Skeletal muscle tissue (tissue), 4 donors: Measurements from ENCODE around the gene VAV2. TPM values are rescaled to one million over a fixed set of nuclear protein-coding genes. Genes with fewer than 3 reads are reported as not detected.

Experiments used
- H3K27ac ChIP-seq: one replicate; pipeline ENCODE4 v1.7.0; 2013; ENCODE audit warnings: mild to moderate bottlenecking, low read depth, low read length, inconsistent platforms
- H3K27me3 ChIP-seq, 3 donors: one replicate each; pipeline ENCODE4 v1.7.0; 2013; ENCODE audit warnings: low read length in 3 of 3; ENCODE audit not compliant: control insufficient read depth in 3 of 3, insufficient read depth in 3 of 3
- H3K36me3 ChIP-seq, 3 donors: one replicate each; pipeline ENCODE4 v1.7.0; 2013; ENCODE audit warnings: low read length in 3 of 3; ENCODE audit not compliant: control insufficient read depth in 3 of 3, insufficient read depth in 3 of 3
- H3K4me1 ChIP-seq, 3 donors: one replicate each; pipeline ENCODE4 v1.7.0; 2013; ENCODE audit warnings: low read length in 3 of 3, mild to moderate bottlenecking in 3 of 3; ENCODE audit not compliant: control insufficient read depth in 3 of 3, insufficient read depth in 3 of 3
- H3K4me3 ChIP-seq, 3 donors: one replicate each; pipeline ENCODE4 v1.7.0; 2013; ENCODE audit warnings: low read length in 3 of 3
- H3K9ac ChIP-seq, 3 donors: one replicate each; pipeline ENCODE4 v1.7.0; 2013; ENCODE audit warnings: low read length in 3 of 3, mild to moderate bottlenecking in 3 of 3, moderate library complexity in 2 of 3, low read depth in 1 of 3
- H3K9me3 ChIP-seq, 3 donors: one replicate each; pipeline ENCODE4 v1.7.0; 2013; ENCODE audit warnings: low read length in 3 of 3; ENCODE audit not compliant: control insufficient read depth in 3 of 3
- total RNA-seq: library from RNA; depleted of rRNA; stranded (reverse); fragments of >200 nt; gene quantifications from one replicate; pipeline ENCODE4 v1.2.3, GENCODE V29; 2014
- donor health status: Osteomylitis.

Gene VAV2
- total RNA-seq, 1 donor from 2014 or later: 9.9 TPM

DNA sequence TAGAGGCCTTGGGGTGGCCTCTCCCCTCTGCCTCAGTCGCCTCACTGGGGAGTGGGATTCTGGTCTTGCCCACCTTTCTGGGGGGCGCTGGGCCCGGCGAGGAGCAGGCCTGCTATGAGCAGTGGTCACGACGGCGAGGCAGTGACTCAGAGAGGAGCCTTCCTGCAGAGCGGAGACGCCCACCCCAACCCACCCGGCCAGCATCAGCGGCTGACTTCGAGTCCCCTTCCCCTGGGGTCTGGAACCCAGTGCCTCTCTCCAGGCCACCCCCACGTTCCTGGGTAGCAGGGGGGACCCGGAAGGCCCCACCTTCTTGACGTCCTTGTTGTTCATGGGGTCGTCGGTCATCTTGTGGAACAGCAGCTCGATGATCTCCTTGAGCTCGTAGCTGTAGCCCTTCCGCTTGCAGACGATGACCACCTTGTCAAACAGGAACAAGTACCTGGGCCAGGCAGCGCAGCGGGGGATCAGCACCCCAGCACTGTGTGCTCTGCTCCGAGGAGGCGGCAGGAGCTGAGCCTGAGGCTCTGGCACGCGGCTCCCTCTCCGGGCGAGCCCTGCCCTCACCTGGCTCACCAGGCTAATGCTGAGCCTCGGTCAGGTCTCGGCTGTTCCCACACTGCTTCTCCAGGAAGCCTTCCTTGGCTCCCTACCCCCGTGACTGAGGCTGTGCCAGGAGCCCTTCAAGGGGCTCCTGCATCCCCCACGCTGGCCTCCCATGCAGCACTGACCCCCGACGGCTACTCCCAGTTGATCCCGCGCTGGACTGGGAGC is 203.9 kb downstream of the VAV2 start:
- H3K4me1 ChIP-seq: peaks cover 8 to 18% (median 14%) of the 10 kb centered on the region in 3 donors
- H3K36me3 ChIP-seq: peaks cover 0 to 4% (median 4%) of the 10 kb centered on the region in 3 donors
- H3K27ac ChIP-seq: no peak overlapping the region

DNA sequence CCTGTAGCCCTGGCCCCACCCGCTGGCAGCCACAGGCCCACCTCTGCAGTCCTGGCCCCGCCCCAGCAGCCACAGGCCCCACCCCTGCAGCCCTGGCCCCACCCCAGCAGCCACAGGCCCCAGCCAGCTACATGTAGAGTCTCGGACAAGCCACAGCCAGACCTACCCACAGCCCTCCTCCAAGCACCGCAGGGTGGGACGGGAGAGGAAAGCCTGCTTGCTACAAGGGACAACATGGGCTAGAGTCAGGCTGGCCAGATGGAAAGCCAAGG is 204.4 kb downstream of the VAV2 start:
- Histone ChIP-seq H3K36me3 (peaks cover 0 to 4% (median 4%) of the 10 kb centered on the region in 3 donors), H3K9me3 (no peaks in the 10 kb centered on the region), H3K27ac (no peak overlapping the region), H3K4me3 (no peak overlapping the region), H3K4me1 (peaks cover 6 to 12% (median 9%) of the 10 kb centered on the region in 3 donors), H3K27me3 (no peaks in the 10 kb centered on the region), H3K9ac (no peak overlapping the region)

More for the DNA sequence above, 203.9 kb downstream of the VAV2 start:
- no peak overlapping the region for H3K9ac ChIP-seq
- H3K9me3 ChIP-seq: no peaks in the 10 kb centered on the region
- H3K27me3 ChIP-seq: peaks cover 0 to 2% (median 0%) of the 10 kb centered on the region in 3 donors
- H3K4me3 ChIP-seq: no peak overlapping the region

DNA sequence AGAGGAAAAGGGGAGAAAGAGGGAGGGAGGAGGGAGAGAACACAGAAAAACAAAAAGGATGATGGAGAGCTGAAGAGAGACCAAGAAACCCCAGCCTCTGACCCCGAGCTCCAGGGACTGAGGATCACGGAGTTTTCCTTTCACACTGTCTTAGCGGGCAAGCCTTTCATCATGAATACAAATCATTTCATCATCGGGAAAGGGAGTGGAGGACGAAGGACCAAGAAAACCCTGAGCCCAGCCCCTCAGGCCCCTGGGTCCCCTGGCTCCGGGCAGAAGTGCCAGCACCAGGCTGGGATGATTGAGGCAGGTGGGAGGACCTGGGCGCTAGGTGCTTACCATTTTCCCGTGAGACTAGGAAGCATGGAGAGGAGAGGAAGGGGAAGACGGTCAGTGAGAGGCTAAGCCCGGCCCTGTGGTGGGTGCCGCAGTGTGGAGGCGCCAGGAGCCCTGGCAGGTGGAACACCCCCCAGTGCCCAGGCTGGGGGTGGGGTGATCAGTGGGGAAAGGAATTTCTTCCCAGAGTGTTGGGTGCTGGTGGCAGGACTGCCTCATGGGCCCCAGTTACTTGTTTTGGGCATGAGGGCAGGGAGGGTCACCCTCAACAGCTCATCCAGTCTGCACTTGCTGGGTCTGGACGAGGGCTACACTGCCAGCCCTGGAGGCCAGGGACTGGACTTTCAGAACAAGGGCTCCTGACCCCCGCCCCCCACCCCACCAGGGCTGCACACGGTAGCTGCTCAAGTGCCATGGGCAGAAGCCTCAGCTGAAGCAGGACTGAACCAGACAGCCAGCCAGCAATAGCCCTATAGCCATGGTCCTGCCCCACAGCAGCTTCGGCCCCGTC is 205.0 kb downstream of the VAV2 start:
- peaks cover 6 to 12% (median 9%) of the 10 kb centered on the region in 3 donors for H3K4me1 ChIP-seq
- no peak overlapping the region for H3K9ac ChIP-seq
- H3K27me3 ChIP-seq: no peaks in the 10 kb centered on the region
- H3K27ac ChIP-seq: no peak overlapping the region
- no peaks in the 10 kb centered on the region for H3K9me3 ChIP-seq
- no peak overlapping the region for H3K4me3 ChIP-seq
- H3K36me3 ChIP-seq: peaks cover 0 to 4% (median 4%) of the 10 kb centered on the region in 3 donors

DNA sequence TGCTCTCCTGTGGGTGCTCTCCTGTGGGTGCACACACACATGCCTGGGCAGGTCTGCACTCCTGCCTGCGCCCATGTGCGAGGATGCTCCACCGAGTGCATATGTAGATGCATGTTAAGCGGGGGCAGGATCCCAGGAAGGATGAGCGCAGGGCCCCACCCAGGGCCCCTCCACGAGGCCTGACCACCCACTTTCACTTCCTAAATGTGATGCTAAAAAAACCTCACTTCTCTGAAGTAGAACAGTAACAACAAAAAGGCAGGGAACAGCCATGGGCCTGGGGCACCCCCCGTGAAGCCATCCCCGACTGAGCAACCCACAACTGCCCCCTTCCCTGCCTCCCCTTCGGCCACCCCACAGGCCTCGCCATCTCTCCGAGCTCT is 205.8 kb downstream of the VAV2 start:
- peaks cover 6 to 12% (median 9%) of the 10 kb centered on the region in 3 donors for H3K4me1 ChIP-seq
- H3K9me3 ChIP-seq: no peaks in the 10 kb centered on the region
- no peak overlapping the region for H3K9ac ChIP-seq
- no peak overlapping the region for H3K27ac ChIP-seq
- peaks cover 0 to 4% (median 4%) of the 10 kb centered on the region in 3 donors for H3K36me3 ChIP-seq
- H3K4me3 ChIP-seq: no peak overlapping the region
- no peaks in the 10 kb centered on the region for H3K27me3 ChIP-seq

DNA sequence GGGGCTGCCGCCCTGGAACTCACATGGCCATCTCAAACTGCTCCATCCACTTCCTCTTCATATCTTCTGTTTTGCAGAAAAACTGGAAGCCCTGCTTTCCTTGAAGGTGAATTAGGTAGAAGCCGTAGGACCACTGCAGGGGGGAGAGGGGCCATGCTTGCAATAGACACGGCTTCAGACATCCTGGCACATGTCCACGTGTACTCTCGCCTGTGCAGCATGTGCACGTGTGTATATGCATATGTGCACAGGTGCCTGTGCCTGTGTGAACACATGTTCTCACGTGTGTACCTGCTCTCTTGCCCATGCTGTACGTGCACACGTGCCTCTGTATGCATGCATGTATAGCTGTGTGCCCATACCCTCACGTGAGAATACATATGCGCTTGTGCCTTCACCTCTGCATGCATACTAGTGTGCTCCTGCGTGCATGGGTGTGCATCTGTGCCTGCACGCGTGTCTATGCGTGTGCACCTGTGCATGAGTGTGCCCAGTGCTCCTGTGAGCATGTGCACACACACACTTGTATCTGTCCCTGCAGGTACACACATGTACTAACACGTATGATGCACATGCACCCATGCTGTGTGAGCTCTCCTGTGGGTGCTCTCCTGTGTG is 206.3 kb downstream of the VAV2 start:
- no peak overlapping the region for H3K9ac ChIP-seq
- peaks cover 0 to 4% (median 4%) of the 10 kb centered on the region in 3 donors for H3K36me3 ChIP-seq

DNA sequence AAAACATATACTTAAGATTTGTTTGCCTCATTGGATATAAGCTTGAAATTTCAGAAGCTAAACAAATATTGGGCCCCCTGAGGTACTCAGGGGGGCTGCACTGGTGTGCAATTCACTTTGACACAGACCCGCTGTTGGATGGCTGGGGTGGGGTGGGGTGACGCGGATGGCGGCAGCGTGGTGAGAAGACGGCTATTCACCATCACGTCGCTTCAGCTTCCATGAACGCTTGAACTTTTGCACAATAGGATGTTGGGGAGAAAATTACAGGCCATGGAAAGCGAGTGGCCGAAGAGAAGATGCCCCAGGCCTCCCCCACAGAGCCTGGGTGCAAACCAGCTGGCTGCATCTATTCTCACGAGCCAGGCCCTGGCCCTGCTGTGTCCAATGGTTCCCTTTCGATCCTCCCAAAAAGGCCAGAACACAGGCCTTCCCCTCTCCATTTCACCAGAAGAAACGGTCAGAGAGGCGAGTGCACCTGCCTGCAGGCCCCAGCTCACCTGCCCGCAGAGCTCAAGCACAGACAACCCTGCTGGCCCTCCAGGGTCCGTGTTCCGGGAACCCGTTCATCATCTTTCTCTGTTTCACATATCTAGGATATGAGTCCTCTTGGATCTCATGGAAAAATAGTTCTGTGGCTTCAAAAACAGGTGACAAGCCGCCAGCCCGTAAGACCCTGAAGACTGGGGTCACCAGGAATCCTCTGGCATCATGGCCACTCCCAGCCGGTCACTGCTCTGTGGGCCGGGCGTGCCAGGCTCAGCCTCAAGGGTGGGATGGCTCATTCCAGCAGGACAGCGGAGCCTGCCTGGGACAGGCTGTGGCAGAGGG is 207.2 kb downstream of the VAV2 start:
- Histone ChIP-seq H3K36me3 (peaks cover 0 to 4% (median 4%) of the 10 kb centered on the region in 3 donors), H3K9me3 (no peaks in the 10 kb centered on the region), H3K4me1 (peaks cover 6 to 12% (median 9%) of the 10 kb centered on the region in 3 donors), H3K9ac (no peak overlapping the region), H3K27ac (no peak overlapping the region), H3K4me3 (no peak overlapping the region), H3K27me3 (no peaks in the 10 kb centered on the region)

More for the DNA sequence above, 206.3 kb downstream of the VAV2 start:
- Histone ChIP-seq H3K4me1 (peaks cover 6 to 12% (median 9%) of the 10 kb centered on the region in 3 donors), H3K27ac (no peak overlapping the region), H3K4me3 (no peak overlapping the region), H3K9me3 (no peaks in the 10 kb centered on the region), H3K27me3 (no peaks in the 10 kb centered on the region)

DNA sequence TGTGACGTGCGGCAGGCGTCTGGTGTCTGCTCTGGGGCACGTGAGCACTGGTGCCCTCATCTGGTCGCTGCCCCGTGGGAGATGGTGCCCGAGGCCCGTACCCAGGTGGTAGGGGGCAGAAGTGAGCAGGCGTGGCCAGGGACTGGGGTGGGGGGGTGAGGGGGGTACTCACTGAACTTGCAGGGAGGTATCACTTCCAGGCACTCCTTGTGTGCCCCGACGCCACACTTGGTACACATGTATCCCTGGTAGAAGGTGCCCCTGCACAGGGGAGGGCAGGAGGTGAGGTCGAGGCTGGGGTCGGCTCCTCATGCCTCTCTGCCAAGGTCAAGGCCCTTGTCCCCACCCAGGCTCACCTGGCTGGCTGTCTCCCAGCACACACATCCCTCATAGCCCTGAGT is 208.8 kb downstream of the VAV2 start:
- Histone ChIP-seq H3K27ac (no peak overlapping the region), H3K4me1 (peaks cover 5 to 7% (median 6%) of the 10 kb centered on the region in 3 donors), H3K9me3 (no peaks in the 10 kb centered on the region), H3K9ac (no peak overlapping the region), H3K27me3 (no peaks in the 10 kb centered on the region), H3K36me3 (peaks cover 3 to 5% (median 4%) of the 10 kb centered on the region in 3 donors), H3K4me3 (no peak overlapping the region)

DNA sequence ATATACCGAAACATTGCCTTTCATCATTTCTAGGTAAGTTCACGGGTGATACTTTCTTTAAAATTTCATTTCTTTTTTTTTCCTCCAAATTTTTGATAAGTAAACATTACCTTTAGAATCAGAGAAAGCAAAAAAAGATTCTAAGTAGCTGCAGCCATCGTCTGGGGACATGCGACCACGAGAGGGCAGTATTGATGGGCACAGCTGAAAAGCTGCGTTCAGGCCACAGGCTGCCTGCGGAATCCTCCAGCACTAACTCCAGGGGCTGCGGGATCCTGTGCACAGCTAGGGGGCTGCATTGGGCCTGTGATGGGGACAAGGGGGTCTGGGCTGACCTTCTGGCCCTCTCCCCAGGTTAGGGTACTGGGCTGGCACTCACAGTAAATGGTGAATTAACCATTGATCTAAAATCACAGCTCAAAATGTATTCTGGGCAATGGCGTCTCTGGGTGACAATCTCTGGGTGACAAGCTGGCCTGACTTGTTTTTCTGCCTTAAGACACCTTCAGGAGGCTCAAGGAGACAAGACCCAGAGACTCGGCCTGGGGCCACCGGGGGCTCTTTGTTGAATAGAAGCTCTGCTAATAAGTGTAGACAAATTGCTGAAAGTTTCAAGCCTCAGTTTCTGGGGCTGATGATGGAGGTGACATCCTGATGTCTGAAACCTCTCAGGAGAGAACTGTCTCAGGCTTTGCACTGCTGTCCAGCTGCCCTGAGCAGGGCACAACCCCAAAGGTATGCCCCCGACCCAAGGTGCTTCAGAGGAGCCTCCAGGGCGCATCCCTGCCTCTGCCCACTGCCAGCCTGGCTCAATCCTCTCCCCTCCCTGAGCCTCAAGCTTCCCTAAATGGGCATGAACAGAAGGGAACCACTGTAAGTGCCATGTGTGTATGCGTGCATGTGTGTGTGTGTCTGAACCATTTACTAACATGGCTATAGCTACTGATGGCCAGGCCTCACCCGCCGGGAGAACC is 209.7 kb downstream of the VAV2 start:
- peaks cover 3 to 8% (median 4%) of the 10 kb centered on the region in 3 donors for H3K36me3 ChIP-seq
- H3K9me3 ChIP-seq: no peaks in the 10 kb centered on the region
- H3K4me3 ChIP-seq: no peak overlapping the region
- no peaks in the 10 kb centered on the region for H3K27me3 ChIP-seq
- no peak overlapping the region for H3K27ac ChIP-seq
- H3K9ac ChIP-seq: no peak overlapping the region
- H3K4me1 ChIP-seq: peaks cover 0 to 7% (median 5%) of the 10 kb centered on the region in 3 donors

DNA sequence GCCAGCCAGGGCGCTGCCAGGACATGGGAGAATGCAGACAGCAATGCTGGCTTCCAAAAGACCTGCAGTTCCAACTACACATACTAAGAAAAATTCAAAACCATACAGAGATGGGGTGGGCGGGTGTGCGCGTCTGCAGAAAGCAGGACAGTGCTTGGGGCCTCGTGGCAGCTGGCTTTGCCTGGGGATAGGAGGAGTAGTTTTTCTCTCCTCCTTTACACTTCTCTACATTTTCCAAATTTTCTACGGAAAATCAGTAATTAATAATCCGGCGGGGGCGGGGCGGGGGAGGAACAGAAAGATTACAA is 210.3 kb downstream of the VAV2 start:
- peaks cover 3 to 8% (median 4%) of the 10 kb centered on the region in 3 donors for H3K36me3 ChIP-seq
- no peak overlapping the region for H3K27ac ChIP-seq
- no peaks in the 10 kb centered on the region for H3K27me3 ChIP-seq
- no peak overlapping the region for H3K9ac ChIP-seq
- peaks cover 0 to 11% (median 8%) of the 10 kb centered on the region in 3 donors for H3K4me1 ChIP-seq
- H3K9me3 ChIP-seq: no peaks in the 10 kb centered on the region
- no peak overlapping the region for H3K4me3 ChIP-seq
